Smooth muscle cell (in vitro differentiated cells): ENCODE measurements around the gene ALKBH1. TPM values are rescaled to one million over a fixed set of nuclear protein-coding genes. Genes with fewer than 3 reads are reported as not detected.

Source experiments
- DNase-seq: peaks from one replicate; lab custom pipeline; 2025; ENCODE audit not compliant: unreplicated experiment; lab: John Stamatoyannopoulos, UW
- H2AFZ ChIP-seq: fragments of 200-600 bp; sonication (generic); 2 replicates; pipeline ENCODE4 v1.6.0; 2016; ENCODE audit warnings: antibody characterized with exemption, low read depth, mild to moderate bottlenecking
- H3F3A ChIP-seq: fragments of 200-600 bp; sonication (generic); 2 replicates; pipeline ENCODE4 v1.6.0; 2017; ENCODE audit warnings: antibody characterized with exemption, low read depth
- H3K27ac ChIP-seq: fragments of 200-600 bp; sonication (generic); 2 replicates; pipeline ENCODE4 v1.5.1; 2016; ENCODE audit warnings: low read depth, mild to moderate bottlenecking
- H3K27me3 ChIP-seq: fragments of 200-600 bp; sonication (generic); 2 replicates; pipeline ENCODE4 v1.6.1; 2016; ENCODE audit warnings: low read depth, mild to moderate bottlenecking
- H3K36me3 ChIP-seq: fragments of 200-600 bp; sonication (generic); 2 replicates; pipeline ENCODE4 v1.5.1; 2016; ENCODE audit warnings: low read depth
- H3K4me1 ChIP-seq: fragments of 200-600 bp; sonication (generic); 2 replicates; pipeline ENCODE4 v1.5.1; 2016; ENCODE audit warnings: low read depth
- H3K4me2 ChIP-seq: fragments of 200-600 bp; sonication (generic); 2 replicates; pipeline ENCODE4 v1.6.0; 2016; ENCODE audit warnings: mild to moderate bottlenecking
- H3K4me3 ChIP-seq: fragments of 200-600 bp; sonication (generic); 2 replicates; pipeline ENCODE4 v1.5.1; 2016; ENCODE audit warnings: mild to moderate bottlenecking
- H3K79me2 ChIP-seq: fragments of 200-600 bp; sonication (generic); 2 replicates; pipeline ENCODE4 v1.6.0; 2016; ENCODE audit warnings: low read depth, mild to moderate bottlenecking
- H3K9ac ChIP-seq: fragments of 200-600 bp; sonication (generic); 2 replicates; pipeline ENCODE4 v1.6.0; 2016; ENCODE audit warnings: low read depth
- H3K9me3 ChIP-seq: fragments of 200-600 bp; sonication (generic); replicated peaks from 2 replicates; pipeline ENCODE4 v1.5.1; 2016; ENCODE audit warnings: low read depth
- H4K20me1 ChIP-seq: fragments of 200-600 bp; sonication (generic); 2 replicates; pipeline ENCODE4 v1.6.0; 2016; ENCODE audit warnings: low read depth
- WGBS: methylation state at CpG from one replicate; pipeline ENCODE4 v1.1.7; 2016; ENCODE audit warnings: low lambda C conversion rate; 5-methylcytosine and 5-hydroxymethylcytosine counted together
- polyA plus RNA-seq: library from polyadenylated mRNA; unstranded; fragments of >200 nt; fragmentation: Nextera tagmentation; extraction: Ambion mirVana; gene quantifications from 2 replicates; pipeline ENCODE4 v1.2.1, GENCODE V29; 2016
- total RNA-seq: library from RNA; depleted of rRNA; stranded (reverse); fragments of >200 nt; gene quantifications from 2 replicates; pipeline ENCODE4 v1.2.3, GENCODE V29; 2014
- TF ChIP-seq, protein P1 (sequence below): fragments of 200-600 bp; sonication (generic); IDR thresholded peaks from 2 replicates; pipeline ENCODE4 v1.5.1; 2017; ENCODE audit warnings: borderline replicate concordance, mild to moderate bottlenecking, antibody characterized with exemption; ENCODE audit not compliant: insufficient read depth, poor library complexity, severe bottlenecking

ALKBH1 gene
- total and polyA plus RNA-seq, 2 experiments from 2014 or later, result 11.3 to 15.0 TPM

DNA sequence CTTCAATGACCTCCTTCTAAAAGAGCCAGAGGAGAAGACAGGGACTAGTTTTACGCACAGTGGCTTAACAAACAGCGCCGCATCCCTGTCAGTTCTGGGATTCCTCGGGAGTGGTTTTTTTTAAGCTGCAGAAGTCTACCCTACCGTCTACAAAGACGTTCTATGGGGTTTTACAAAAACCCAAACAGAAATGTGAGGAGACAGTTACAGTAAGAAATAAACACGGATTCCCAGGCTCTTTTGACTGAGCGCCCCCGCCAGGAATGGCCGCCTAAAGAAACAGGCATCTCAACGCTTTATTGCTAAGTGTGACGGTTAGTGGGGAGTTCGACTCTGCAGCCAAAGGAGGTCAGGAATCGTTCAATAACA lies 484 bp downstream of the ALKBH1 start:
- Histone ChIP-seq H4K20me1 (peaks cover 9% of the 10 kb centered on the region), H3K79me2 (peaks cover 68% of the 10 kb centered on the region), H3K4me1 (peaks cover 25% of the 10 kb centered on the region), H3K4me3 (peak overlapping the region; percentile 86), H3K27me3 (no peaks in the 10 kb centered on the region), H3K9ac (peak overlapping the region; percentile 68), H3K9me3 (no peaks in the 10 kb centered on the region), H3K27ac (peak overlapping the region; percentile 46), H3K4me2 (peak overlapping the region; percentile 99), H3K36me3 (no peaks in the 10 kb centered on the region), H2AFZ (peak overlapping the region; percentile 88), H3F3A (no peaks in the 10 kb centered on the region)
- TF ChIP-seq, protein P1, sequence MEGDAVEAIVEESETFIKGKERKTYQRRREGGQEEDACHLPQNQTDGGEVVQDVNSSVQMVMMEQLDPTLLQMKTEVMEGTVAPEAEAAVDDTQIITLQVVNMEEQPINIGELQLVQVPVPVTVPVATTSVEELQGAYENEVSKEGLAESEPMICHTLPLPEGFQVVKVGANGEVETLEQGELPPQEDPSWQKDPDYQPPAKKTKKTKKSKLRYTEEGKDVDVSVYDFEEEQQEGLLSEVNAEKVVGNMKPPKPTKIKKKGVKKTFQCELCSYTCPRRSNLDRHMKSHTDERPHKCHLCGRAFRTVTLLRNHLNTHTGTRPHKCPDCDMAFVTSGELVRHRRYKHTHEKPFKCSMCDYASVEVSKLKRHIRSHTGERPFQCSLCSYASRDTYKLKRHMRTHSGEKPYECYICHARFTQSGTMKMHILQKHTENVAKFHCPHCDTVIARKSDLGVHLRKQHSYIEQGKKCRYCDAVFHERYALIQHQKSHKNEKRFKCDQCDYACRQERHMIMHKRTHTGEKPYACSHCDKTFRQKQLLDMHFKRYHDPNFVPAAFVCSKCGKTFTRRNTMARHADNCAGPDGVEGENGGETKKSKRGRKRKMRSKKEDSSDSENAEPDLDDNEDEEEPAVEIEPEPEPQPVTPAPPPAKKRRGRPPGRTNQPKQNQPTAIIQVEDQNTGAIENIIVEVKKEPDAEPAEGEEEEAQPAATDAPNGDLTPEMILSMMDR, result peak; percentile 17
- DNase-seq, result no peak
- WGBS, result 1% methylated on average over 14 of the region's 14 CpGs

DNA sequence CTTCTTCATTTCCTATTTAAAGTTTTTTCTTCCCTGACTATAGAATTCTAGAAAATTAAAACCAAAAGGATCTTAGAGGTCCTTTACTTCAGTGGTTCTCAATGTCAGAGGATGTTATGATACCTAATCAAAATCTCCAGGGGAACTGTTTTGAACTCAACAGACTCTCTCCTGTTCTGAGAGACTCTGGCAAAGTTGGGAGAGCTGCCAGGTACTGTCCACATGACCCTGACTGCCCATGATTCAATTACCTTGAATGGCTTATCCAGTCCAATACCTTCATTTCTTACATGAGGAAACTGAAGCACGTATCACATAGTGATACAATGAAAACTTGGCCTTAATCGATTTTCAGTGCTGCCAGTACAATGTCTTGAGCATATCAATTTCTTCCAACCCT lies 16.6 kb downstream of the ALKBH1 start:
- Histone ChIP-seq H3K27ac (no peak overlapping the region), H3K9ac (no peak overlapping the region), H4K20me1 (no peaks in the 10 kb centered on the region), H3K4me2 (no peak overlapping the region), H3K79me2 (no peaks in the 10 kb centered on the region), H3K9me3 (no peaks in the 10 kb centered on the region), H3K4me3 (no peak overlapping the region), H3K4me1 (no peaks in the 10 kb centered on the region), H3K27me3 (no peaks in the 10 kb centered on the region), H2AFZ (no peak overlapping the region), H3F3A (no peaks in the 10 kb centered on the region), H3K36me3 (peaks cover 6% of the 10 kb centered on the region)
- WGBS, result 98% methylated on average over 2 of the region's 2 CpGs
- no peak for DNase-seq
- TF ChIP-seq, protein P1, result no peak

DNA sequence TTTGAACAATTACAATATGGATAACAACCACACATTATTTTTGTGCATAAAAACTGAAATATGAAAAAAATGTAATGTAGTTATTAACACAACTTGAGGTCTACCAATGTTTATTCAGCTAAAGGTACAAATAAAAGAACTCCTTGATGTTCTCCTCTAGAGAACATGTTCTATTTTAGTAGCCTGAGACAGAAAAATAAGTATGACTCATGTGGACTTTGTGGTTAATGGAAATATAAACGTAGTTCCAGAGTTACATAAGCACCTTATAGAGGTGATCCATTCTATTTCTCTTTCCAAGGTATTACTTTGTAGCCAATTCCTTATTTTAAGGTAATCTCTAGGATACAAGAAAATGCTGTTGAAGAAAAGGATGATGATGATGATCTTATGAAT lies 25.7 kb downstream of the ALKBH1 start:
- Histone ChIP-seq H3K36me3 (no peaks in the 10 kb centered on the region), H4K20me1 (no peaks in the 10 kb centered on the region), H3K4me1 (no peaks in the 10 kb centered on the region), H3K4me2 (peak overlapping the region; percentile 20), H3K4me3 (no peak overlapping the region), H3K27me3 (no peaks in the 10 kb centered on the region), H3K9me3 (no peaks in the 10 kb centered on the region), H2AFZ (no peak overlapping the region), H3K79me2 (no peaks in the 10 kb centered on the region), H3K27ac (peak overlapping the region; percentile 52), H3F3A (no peaks in the 10 kb centered on the region), H3K9ac (no peak overlapping the region)
- TF ChIP-seq, protein P1, result no peak
- no peak for DNase-seq
- WGBS, result 23% methylated on average over 1 of the region's 1 CpG
